Caco-2 (cell line): ENCODE results near the gene HNRNPM. TPM values are rescaled to one million over a fixed set of nuclear protein-coding genes. Genes with fewer than 3 reads are reported as not detected.

ENCODE experiments used
- BruUV-seq: library from RNA; stranded (reverse); fragments of 400-500 nt; replicated peaks from 2 replicates; lab custom pipeline; 2021; lab: Mats Ljungman, UMichigan
- CTCF ChIA-PET: fragments of 300-600 bp; sonication (Branson Sonifier 250); formaldehyde crosslinking; loops from one replicate; lab custom pipeline; 2022; ENCODE audit warnings: antibody characterized with exemption; lab: Charles Lee
- POLR2A ChIA-PET: fragments of 300-600 bp; sonication (Branson Sonifier 250); formaldehyde crosslinking; loops from one replicate; lab custom pipeline; 2022; ENCODE audit warnings: antibody characterized with exemption; lab: Charles Lee
- DNase-seq, 2 experiments: peaks; one replicate each; pipeline versions ENCODE4 v3.0.0 to v3.0.0-alpha.2; 2020 to 2022
- H3K27me3 ChIP-seq: replicated peaks from 2 replicates; pipeline ENCODE4 v1.6.0; 2011; ENCODE audit warnings: low read length; ENCODE audit not compliant: control insufficient read depth, insufficient read depth
- H3K36me3 ChIP-seq: 2 replicates; pipeline ENCODE4 v1.5.1; 2011; ENCODE audit warnings: low read length; ENCODE audit not compliant: control insufficient read depth, insufficient read depth
- H3K4me1 ChIP-seq: fragments of 250-450 bp; sonication (Bioruptor Pico); 2 replicates; pipeline ENCODE4 v1.5.1; 2020; ENCODE audit warnings: mild to moderate bottlenecking
- H3K4me3 ChIP-seq: 2 replicates; pipeline ENCODE4 v1.5.1; 2011; ENCODE audit warnings: low read depth, mild to moderate bottlenecking, control low read depth, low read length
- H3K9me3 ChIP-seq: fragments of 250-450 bp; sonication (Bioruptor Pico); 2 replicates; pipeline ENCODE4 v1.5.1; 2020; ENCODE audit warnings: mild to moderate bottlenecking, moderate library complexity
- H3K27ac Mint-ChIP-seq: one replicate; pipeline ENCODE4 v1.8.0; 2022; ENCODE audit warnings: mixed read lengths; ENCODE audit not compliant: unreplicated experiment
- H3K27me3 Mint-ChIP-seq: one replicate; pipeline ENCODE4 v1.8.0; 2022; ENCODE audit warnings: mixed read lengths; ENCODE audit not compliant: insufficient read depth, unreplicated experiment
- H3K36me3 Mint-ChIP-seq: one replicate; pipeline ENCODE4 v1.8.0; 2022; ENCODE audit warnings: mild to moderate bottlenecking, mixed read lengths; ENCODE audit not compliant: insufficient read depth, unreplicated experiment
- H3K4me1 Mint-ChIP-seq: one replicate; pipeline ENCODE4 v1.8.0; 2022; ENCODE audit warnings: low read depth, mixed read lengths; ENCODE audit not compliant: unreplicated experiment
- H3K4me3 Mint-ChIP-seq: one replicate; pipeline ENCODE4 v1.8.0; 2022; ENCODE audit warnings: mild to moderate bottlenecking, moderate library complexity, mixed read lengths; ENCODE audit not compliant: unreplicated experiment
- H3K9me3 Mint-ChIP-seq: one replicate; pipeline ENCODE4 v1.8.0; 2022; ENCODE audit warnings: mixed read lengths; ENCODE audit not compliant: unreplicated experiment
- intact Hi-C: fragments of 100-400 bp; cut with micrococcal nuclease; formaldehyde crosslinking; loops from one replicate; pipeline ENCODE4 v1.10.0; 2022; ENCODE audit not compliant: unreplicated experiment
- total RNA-seq: library from RNA; stranded (reverse); gene quantifications from 2 replicates; pipeline ENCODE4 v1.2.3, GENCODE V29; 2022
- TF ChIP-seq, protein P1 (sequence below), 2 experiments: fragments of 200-600 bp in 1 of 2; IDR thresholded peaks; 1 replicate in 1 of 2; 2 replicates in 1 of 2; pipeline versions ENCODE4 v1.5.1 to v1.8.0; 2011 to 2022; ENCODE audit warnings: antibody characterized with exemption in 1 of 2, control low read depth in 1 of 2, inconsistent platforms in 1 of 2, low read depth in 1 of 2, low read length in 1 of 2, mild to moderate bottlenecking in 1 of 2, moderate library complexity in 1 of 2; ENCODE audit not compliant: insufficient read depth in 1 of 2, severe bottlenecking in 1 of 2, unreplicated experiment in 1 of 2

Gene HNRNPM
- total RNA-seq, 1 experiment from 2014 or later = 271 TPM

GRCh38 chr19:8511573-8512101 lies 66.9 kb downstream of the HNRNPM start:
- Mint-ChIP-seq H3K27me3 (no peaks in the 10 kb centered on the region), H3K4me1 (no peaks in the 10 kb centered on the region), H3K9me3 (no peaks in the 10 kb centered on the region), H3K36me3 (peaks cover 17% of the 10 kb centered on the region), H3K27ac (no peak overlapping the region), H3K4me3 (no peak overlapping the region)
- no peaks in the 10 kb centered on the region for H3K27me3 ChIP-seq
- BruUV-seq = no TSS peak
- no peak for DNase-seq
- TF ChIP-seq, protein P1, sequence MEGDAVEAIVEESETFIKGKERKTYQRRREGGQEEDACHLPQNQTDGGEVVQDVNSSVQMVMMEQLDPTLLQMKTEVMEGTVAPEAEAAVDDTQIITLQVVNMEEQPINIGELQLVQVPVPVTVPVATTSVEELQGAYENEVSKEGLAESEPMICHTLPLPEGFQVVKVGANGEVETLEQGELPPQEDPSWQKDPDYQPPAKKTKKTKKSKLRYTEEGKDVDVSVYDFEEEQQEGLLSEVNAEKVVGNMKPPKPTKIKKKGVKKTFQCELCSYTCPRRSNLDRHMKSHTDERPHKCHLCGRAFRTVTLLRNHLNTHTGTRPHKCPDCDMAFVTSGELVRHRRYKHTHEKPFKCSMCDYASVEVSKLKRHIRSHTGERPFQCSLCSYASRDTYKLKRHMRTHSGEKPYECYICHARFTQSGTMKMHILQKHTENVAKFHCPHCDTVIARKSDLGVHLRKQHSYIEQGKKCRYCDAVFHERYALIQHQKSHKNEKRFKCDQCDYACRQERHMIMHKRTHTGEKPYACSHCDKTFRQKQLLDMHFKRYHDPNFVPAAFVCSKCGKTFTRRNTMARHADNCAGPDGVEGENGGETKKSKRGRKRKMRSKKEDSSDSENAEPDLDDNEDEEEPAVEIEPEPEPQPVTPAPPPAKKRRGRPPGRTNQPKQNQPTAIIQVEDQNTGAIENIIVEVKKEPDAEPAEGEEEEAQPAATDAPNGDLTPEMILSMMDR (IDR thresholded peaks at IDR 0.05; ENCODE audit: insufficient read depth in 1 of 2, low read depth in 1 of 2, low read length in 1 of 2, severe bottlenecking in 1 of 2, unreplicated experiment in 1 of 2) = peak in 1 of 2 experiments; percentile 1
- no peaks in the 10 kb centered on the region for H3K9me3 ChIP-seq
- intact Hi-C loops = no loop called here
- peaks cover 12% of the 10 kb centered on the region; the same call in 1 of the 2 replicates for H3K4me1 ChIP-seq
- H3K36me3 ChIP-seq = peaks cover 2% of the 10 kb centered on the region
- no peak overlapping the region for H3K4me3 ChIP-seq
- POLR2A ChIA-PET = no interaction called here
- CTCF ChIA-PET = no interaction called here

DNA sequence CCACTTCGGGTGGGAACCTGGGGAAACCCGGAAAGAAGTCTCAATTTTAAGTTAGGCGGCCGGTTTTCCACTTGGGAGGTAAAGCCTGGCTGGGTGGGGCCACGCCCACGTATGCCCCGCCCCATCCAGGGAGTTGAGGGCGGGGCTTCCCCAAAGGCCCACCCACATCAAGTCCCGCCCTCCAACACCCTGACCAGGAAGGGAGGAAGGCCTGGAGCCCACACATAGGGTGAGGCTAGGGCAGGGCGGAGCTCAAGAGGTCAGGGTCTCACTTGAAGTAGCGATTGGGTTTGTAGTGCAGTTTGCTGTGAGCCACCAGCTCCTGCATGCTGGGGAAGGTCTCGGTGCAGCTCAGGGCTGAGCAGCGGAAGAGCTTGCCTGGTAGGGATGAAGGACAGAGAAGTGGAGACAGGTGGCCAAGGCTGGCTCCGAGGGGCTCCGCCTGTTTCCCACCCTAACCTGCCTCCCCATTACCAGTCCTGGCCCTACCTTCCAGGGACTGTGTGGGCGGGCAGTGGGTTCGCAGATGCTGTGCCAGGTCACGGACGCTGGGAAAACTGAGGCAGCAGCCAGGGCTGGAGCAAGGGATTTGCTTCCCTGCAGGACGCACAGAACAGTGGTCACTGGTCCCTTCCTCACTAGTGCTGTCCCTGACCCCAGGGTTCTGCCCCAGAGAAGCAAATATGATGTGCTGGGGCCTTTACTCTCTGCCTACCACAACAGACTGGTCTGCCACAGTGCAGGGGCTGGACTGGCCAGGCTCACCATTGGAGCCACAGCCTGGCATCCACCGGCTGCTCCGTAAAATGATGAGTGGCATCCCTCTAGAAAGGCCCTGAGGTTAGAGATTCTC lies 67.6 kb downstream of the HNRNPM start:
- Mint-ChIP-seq H3K4me1 (no peaks in the 10 kb centered on the region), H3K4me3 (peak overlapping the region; percentile 76), H3K27me3 (no peaks in the 10 kb centered on the region), H3K27ac (no peak overlapping the region), H3K36me3 (peaks cover 17% of the 10 kb centered on the region), H3K9me3 (no peaks in the 10 kb centered on the region)
- CTCF ChIA-PET = interaction anchor here (0.5 to 2.0 kb wide), 3 partner anchors 99 to 248 kb away, joined by 5 to 16 read pairs (median 7); partner anchors contain the start of gene MARCHF2
- POLR2A ChIA-PET = interaction anchor here (1.8 kb wide), 1 partner anchor 13 kb away, joined by 55 read pairs; no protein-coding TSS in a partner anchor
- H3K36me3 ChIP-seq = peaks cover 2% of the 10 kb centered on the region
- peak overlapping the region; percentile 86 for H3K4me3 ChIP-seq
- intact Hi-C loops = no loop called here
- BruUV-seq = no TSS peak
- H3K27me3 ChIP-seq = no peaks in the 10 kb centered on the region
- no peaks in the 10 kb centered on the region for H3K9me3 ChIP-seq
- DNase-seq = peak; percentile 46 to 61
- peaks cover 12% of the 10 kb centered on the region; the same call in 1 of the 2 replicates for H3K4me1 ChIP-seq
- TF ChIP-seq, protein P1 (IDR thresholded peaks at IDR 0.05; ENCODE audit: insufficient read depth in 1 of 2, low read depth in 1 of 2, low read length in 1 of 2, severe bottlenecking in 1 of 2, unreplicated experiment in 1 of 2) = no peak

GRCh38 chr19:8513036-8513686 lies 68.4 kb downstream of the HNRNPM start:
- Mint-ChIP-seq H3K4me1 (no peaks in the 10 kb centered on the region), H3K36me3 (peaks cover 11% of the 10 kb centered on the region), H3K9me3 (no peaks in the 10 kb centered on the region), H3K27me3 (no peaks in the 10 kb centered on the region), H3K4me3 (peak overlapping the region; percentile 76), H3K27ac (peak overlapping the region; percentile 91)
- intact Hi-C loops = loop anchor here (1.0 kb wide), 1 partner anchor 12 kb away; no protein-coding TSS in a partner anchor
- BruUV-seq = no TSS peak
- peaks cover 2% of the 10 kb centered on the region for H3K36me3 ChIP-seq
- H3K4me3 ChIP-seq = peak overlapping the region; percentile 86
- H3K9me3 ChIP-seq = no peaks in the 10 kb centered on the region
- H3K4me1 ChIP-seq = peaks cover 12% of the 10 kb centered on the region; the same call in 1 of the 2 replicates
- no peaks in the 10 kb centered on the region for H3K27me3 ChIP-seq
- ChIA-PET POLR2A (interaction anchor here (0.6 to 1.8 kb wide), 11 partner anchors 12 to 610 kb away, joined by 3 to 55 read pairs (median 5); partner anchors contain the start of genes HNRNPM, MAP2K7, MARCHF2 and RAB11B), CTCF (interaction anchor here (0.5 to 2.0 kb wide), 8 partner anchors 11 to 249 kb away, joined by 5 to 17 read pairs (median 8); partner anchors contain the start of gene MARCHF2)
- TF ChIP-seq, protein P1 (IDR thresholded peaks at IDR 0.05; ENCODE audit: insufficient read depth in 1 of 2, low read depth in 1 of 2, low read length in 1 of 2, severe bottlenecking in 1 of 2, unreplicated experiment in 1 of 2) = no peak
- no peak for DNase-seq
